Erythroblast (primary cell): ENCODE data around the gene SCO2.

Source experiments
- GATA1 ChIP-seq: IDR thresholded peaks from 2 replicates; pipeline ENCODE4 v1.6.1; 2011; ENCODE audit warnings: low read depth, mild to moderate bottlenecking, control low read depth, low read length, moderate library complexity
- POLR2A ChIP-seq: IDR thresholded peaks from 2 replicates; pipeline ENCODE4 v1.6.1; 2011; ENCODE audit warnings: mild to moderate bottlenecking, low read length

- TF ChIP-seq POLR2A (no peak), GATA1 (no peak)
Measured at GRCh38 chr22:50523458-50523805, 2.0 kb downstream of the SCO2 start.
